ENCODE results near the gene OLFM3.

OLFM3 gene

GRCh38 chr1:101938681-101939080 is 58.0 kb downstream of the OLFM3 start:
- TF ChIP-seq TEAD4 (IDR thresholded peaks at IDR 0.05) (no peak), EGR1 (IDR thresholded peaks at IDR 0.05) (no peak), CEBPB (IDR thresholded peaks at IDR 0.05) (no peak), FOXM1 (IDR thresholded peaks at IDR 0.05; ENCODE audit: borderline replicate concordance, low read depth) (no peak), RAD21 (IDR thresholded peaks at IDR 0.05; ENCODE audit: low read depth) (no peak), TAF1 (IDR thresholded peaks at IDR 0.05; ENCODE audit: low read depth) (no peak), CREB1 (IDR thresholded peaks at IDR 0.05; ENCODE audit: low read depth) (no peak)

DNA sequence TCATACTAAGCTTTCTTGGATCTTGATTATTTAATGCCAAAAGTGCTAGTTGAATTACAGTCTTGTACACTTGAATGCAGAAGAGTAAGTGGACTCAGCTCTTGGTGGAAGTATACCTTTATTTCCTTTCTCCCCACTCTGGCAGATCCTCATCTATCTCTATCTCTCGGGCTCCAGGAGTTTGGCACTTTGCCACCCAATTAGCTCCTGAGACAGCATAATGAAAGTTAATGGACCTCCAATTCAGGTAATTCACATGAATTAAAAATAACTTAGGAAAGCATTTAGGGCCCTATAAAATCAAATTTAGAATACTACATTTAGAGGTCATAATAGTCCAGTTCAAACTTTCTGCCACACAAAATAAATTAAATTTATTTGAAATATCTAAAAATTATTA is 67.4 kb downstream of the OLFM3 start:
- TF ChIP-seq ZBTB7A (IDR thresholded peaks at IDR 0.05; ENCODE audit: low read depth) (no peak), CREB1 (IDR thresholded peaks at IDR 0.05; ENCODE audit: low read depth) (no peak), USF1 (IDR thresholded peaks at IDR 0.05) (no peak), CEBPB (IDR thresholded peaks at IDR 0.05) (no peak)

DNA sequence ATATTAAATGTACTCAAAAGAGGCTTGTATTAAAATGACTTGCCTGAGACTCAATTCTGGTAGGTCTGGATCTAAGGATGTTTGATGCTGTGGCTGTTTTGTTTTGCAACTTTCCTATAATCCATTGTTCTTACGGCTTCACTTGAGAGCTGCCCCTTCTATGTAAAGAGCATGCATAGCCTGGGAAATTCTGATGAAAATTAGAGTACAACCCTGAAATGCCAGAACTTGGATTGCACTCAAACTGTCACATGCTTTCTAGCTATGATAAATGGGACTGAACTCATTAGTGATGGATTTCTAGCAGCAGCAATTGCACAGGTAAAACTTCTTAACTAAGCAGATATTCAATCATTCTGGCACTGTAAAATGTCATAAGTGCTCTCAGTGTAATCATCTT is 67.9 kb downstream of the OLFM3 start:
- TF ChIP-seq, protein P1, sequence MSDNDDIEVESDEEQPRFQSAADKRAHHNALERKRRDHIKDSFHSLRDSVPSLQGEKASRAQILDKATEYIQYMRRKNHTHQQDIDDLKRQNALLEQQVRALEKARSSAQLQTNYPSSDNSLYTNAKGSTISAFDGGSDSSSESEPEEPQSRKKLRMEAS (IDR thresholded peaks at IDR 0.05): no peak
- TF ChIP-seq EGR1 (IDR thresholded peaks at IDR 0.05) (no peak), CREB1 (IDR thresholded peaks at IDR 0.05; ENCODE audit: low read depth) (no peak), CEBPB (IDR thresholded peaks at IDR 0.05) (no peak), USF1 (IDR thresholded peaks at IDR 0.05) (no peak), TCF12 (IDR thresholded peaks at IDR 0.05; ENCODE audit: low read depth) (no peak), EP300 (IDR thresholded peaks at IDR 0.05; ENCODE audit: borderline replicate concordance) (no peak), FOXM1 (IDR thresholded peaks at IDR 0.05; ENCODE audit: borderline replicate concordance, low read depth) (no peak), TAF1 (IDR thresholded peaks at IDR 0.05; ENCODE audit: low read depth) (no peak)

DNA sequence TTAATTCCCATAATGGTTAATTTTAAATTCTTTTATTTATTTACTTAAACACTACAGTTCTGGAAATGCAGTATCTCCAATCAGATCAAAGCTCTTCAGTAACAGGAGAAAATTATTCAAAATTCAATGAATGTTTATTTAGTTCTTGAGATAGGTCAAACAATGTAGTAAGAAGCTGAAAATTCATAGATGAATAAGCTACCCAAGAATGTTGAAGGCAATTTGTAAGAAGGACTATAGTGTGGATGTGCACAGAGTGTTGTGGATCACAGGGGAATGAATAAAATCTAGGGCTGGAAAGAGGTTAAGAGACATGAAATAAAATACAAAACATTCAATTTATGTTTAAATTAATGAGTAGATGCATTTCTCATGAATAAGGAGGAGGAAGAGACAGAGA is 72.0 kb downstream of the OLFM3 start:
- no peak for TF ChIP-seq CEBPB (IDR thresholded peaks at IDR 0.05)
- TF ChIP-seq USF1 (IDR thresholded peaks at IDR 0.05): no peak
- TF ChIP-seq TCF12 (IDR thresholded peaks at IDR 0.05; ENCODE audit: low read depth): no peak
- TF ChIP-seq EGR1 (IDR thresholded peaks at IDR 0.05): no peak
- no peak for TF ChIP-seq ZBTB7A (IDR thresholded peaks at IDR 0.05; ENCODE audit: low read depth)
- TF ChIP-seq, protein P1 (IDR thresholded peaks at IDR 0.05): no peak
- no peak for TF ChIP-seq TAF1 (IDR thresholded peaks at IDR 0.05; ENCODE audit: low read depth)

DNA sequence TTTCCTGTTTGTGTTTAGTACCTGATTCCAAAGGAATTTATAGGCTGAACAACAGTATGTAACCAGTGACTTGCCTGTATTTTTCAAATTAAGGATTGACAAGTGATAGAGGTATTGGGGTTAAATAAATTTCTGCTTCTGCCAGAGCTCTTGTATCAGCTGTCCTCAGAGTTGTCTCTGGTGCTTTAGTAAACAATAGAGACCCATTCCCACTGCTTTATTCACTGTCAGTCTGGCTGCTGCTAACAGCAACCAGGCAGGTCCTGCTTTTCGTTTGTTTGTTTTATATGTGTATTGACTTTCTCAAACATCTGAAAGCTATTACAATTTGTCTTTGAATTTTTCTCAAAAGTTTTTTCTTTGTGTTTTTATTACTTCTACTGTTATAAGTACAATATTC is 76.1 kb downstream of the OLFM3 start:
- TF ChIP-seq NFIC (IDR thresholded peaks at IDR 0.05): no peak
- TF ChIP-seq TEAD4 (IDR thresholded peaks at IDR 0.05): no peak
- no peak for TF ChIP-seq EP300 (IDR thresholded peaks at IDR 0.05; ENCODE audit: borderline replicate concordance)
- no peak for TF ChIP-seq CEBPB (IDR thresholded peaks at IDR 0.05)
- no peak for TF ChIP-seq CREB1 (IDR thresholded peaks at IDR 0.05; ENCODE audit: low read depth)
- no peak for TF ChIP-seq RAD21 (IDR thresholded peaks at IDR 0.05; ENCODE audit: low read depth)
- TF ChIP-seq, protein P1 (IDR thresholded peaks at IDR 0.05): no peak
- TF ChIP-seq, protein P2, sequence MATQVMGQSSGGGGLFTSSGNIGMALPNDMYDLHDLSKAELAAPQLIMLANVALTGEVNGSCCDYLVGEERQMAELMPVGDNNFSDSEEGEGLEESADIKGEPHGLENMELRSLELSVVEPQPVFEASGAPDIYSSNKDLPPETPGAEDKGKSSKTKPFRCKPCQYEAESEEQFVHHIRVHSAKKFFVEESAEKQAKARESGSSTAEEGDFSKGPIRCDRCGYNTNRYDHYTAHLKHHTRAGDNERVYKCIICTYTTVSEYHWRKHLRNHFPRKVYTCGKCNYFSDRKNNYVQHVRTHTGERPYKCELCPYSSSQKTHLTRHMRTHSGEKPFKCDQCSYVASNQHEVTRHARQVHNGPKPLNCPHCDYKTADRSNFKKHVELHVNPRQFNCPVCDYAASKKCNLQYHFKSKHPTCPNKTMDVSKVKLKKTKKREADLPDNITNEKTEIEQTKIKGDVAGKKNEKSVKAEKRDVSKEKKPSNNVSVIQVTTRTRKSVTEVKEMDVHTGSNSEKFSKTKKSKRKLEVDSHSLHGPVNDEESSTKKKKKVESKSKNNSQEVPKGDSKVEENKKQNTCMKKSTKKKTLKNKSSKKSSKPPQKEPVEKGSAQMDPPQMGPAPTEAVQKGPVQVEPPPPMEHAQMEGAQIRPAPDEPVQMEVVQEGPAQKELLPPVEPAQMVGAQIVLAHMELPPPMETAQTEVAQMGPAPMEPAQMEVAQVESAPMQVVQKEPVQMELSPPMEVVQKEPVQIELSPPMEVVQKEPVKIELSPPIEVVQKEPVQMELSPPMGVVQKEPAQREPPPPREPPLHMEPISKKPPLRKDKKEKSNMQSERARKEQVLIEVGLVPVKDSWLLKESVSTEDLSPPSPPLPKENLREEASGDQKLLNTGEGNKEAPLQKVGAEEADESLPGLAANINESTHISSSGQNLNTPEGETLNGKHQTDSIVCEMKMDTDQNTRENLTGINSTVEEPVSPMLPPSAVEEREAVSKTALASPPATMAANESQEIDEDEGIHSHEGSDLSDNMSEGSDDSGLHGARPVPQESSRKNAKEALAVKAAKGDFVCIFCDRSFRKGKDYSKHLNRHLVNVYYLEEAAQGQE (IDR thresholded peaks at IDR 0.05; ENCODE audit: low read depth): no peak

DNA sequence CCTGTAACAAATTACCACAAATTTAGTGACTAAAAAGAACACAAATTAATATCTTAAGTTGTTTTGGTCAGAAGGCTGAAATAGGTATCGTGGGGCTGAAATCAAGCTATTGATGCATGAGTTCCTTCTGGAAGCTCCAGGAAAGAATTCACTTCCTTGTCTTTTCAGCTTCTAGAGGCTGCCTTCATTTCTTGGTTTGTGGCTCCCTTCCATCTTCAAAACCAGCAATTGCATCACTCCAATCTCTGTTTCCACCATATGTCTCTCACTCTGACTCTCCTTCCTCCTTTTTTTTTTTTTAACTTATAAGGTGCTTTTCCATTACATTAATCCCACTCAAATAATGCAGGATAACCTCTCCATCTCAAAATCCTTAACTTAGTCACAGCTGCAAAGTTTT is 78.4 kb downstream of the OLFM3 start:
- TF ChIP-seq, protein P1 (IDR thresholded peaks at IDR 0.05): no peak
- TF ChIP-seq, protein P2 (IDR thresholded peaks at IDR 0.05; ENCODE audit: low read depth): no peak
- TF ChIP-seq TAF1 (IDR thresholded peaks at IDR 0.05; ENCODE audit: low read depth) (no peak), YY1 (IDR thresholded peaks at IDR 0.05; ENCODE audit: low read depth) (no peak), EGR1 (IDR thresholded peaks at IDR 0.05) (no peak), ZBTB7A (IDR thresholded peaks at IDR 0.05; ENCODE audit: low read depth) (no peak), EP300 (IDR thresholded peaks at IDR 0.05; ENCODE audit: borderline replicate concordance) (no peak), CEBPB (IDR thresholded peaks at IDR 0.05) (no peak), USF1 (IDR thresholded peaks at IDR 0.05) (no peak), TCF12 (IDR thresholded peaks at IDR 0.05; ENCODE audit: low read depth) (no peak), NFIC (IDR thresholded peaks at IDR 0.05) (no peak), TEAD4 (IDR thresholded peaks at IDR 0.05) (no peak), FOXM1 (IDR thresholded peaks at IDR 0.05; ENCODE audit: borderline replicate concordance, low read depth) (no peak), RAD21 (IDR thresholded peaks at IDR 0.05; ENCODE audit: low read depth) (no peak), CREB1 (IDR thresholded peaks at IDR 0.05; ENCODE audit: low read depth) (no peak)

All from Ishikawa (cell line).